Measurements from ENCODE around the gene FSTL4. TPM values are rescaled to one million over a fixed set of nuclear protein-coding genes. Genes with fewer than 3 reads are reported as not detected.

The FSTL4 gene
- total and polyA plus RNA-seq, 12 donors = 0.01 to 0.42 (median 0.38) TPM; not detected in 6

DNA sequence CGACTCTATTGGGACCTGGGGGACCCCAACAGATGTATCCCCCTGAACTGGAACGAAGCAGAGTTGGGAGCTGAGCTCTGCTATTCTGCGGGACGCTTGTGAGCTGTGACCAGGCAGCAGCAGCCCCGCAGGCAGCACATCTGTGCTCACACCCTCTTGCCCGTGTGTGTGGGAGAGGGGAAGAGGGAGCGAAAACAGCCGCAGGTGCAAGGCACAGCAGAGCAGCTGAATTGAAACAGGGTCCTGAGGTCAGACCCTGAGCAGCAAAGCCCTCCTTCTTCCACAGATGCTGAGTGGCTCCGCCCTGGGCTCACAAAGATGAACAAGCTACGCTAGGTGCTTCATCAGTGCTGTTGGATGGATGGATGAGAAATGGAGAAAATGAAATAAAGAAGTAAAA, 361.8 kb downstream of the FSTL4 start:
- Histone ChIP-seq H3K27me3 (no peaks in the 10 kb centered on the region), H3K4me1 (no peaks in the 10 kb centered on the region), H3K9me3 (no peaks in the 10 kb centered on the region), H3K27ac (no peak overlapping the region), H3K4me3 (no peak overlapping the region), H3K36me3 (no peaks in the 10 kb centered on the region)
- intact Hi-C loops (cut with DNase I) = no loop called here
- no peak for DNase-seq
- WGBS, 2 donors = 87 to 90% methylated on average over 10 of the region's 10 CpGs
- no peak for ATAC-seq
- TF ChIP-seq, protein P1, sequence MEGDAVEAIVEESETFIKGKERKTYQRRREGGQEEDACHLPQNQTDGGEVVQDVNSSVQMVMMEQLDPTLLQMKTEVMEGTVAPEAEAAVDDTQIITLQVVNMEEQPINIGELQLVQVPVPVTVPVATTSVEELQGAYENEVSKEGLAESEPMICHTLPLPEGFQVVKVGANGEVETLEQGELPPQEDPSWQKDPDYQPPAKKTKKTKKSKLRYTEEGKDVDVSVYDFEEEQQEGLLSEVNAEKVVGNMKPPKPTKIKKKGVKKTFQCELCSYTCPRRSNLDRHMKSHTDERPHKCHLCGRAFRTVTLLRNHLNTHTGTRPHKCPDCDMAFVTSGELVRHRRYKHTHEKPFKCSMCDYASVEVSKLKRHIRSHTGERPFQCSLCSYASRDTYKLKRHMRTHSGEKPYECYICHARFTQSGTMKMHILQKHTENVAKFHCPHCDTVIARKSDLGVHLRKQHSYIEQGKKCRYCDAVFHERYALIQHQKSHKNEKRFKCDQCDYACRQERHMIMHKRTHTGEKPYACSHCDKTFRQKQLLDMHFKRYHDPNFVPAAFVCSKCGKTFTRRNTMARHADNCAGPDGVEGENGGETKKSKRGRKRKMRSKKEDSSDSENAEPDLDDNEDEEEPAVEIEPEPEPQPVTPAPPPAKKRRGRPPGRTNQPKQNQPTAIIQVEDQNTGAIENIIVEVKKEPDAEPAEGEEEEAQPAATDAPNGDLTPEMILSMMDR (IDR thresholded peaks at IDR 0.05) = no peak

DNA sequence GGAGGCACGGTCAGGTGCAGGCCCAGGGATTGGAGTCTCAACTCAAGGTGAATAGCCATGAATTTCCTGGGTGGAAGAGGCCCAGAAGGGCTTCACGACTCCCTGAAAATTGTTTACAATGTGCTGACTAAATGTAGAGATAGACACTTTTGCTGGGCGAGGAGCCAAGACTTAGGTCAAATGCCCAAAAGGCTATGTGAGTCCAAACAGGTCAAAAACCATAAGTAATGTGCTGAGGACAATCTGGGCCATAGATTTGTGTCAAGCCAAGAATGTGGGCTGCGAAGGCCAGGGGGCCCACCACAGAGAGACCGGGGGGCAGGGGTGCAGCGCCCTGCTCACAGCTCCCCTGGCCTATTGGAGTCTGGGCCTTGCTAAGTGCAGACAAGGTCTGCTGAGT, 362.7 kb downstream of the FSTL4 start:
- intact Hi-C loops (cut with DNase I) = loop anchor here in 9 of 10 donors (2.0 to 10.0 kb wide), 6 partner anchors 125 to 139 kb away; no protein-coding TSS in a partner anchor

DNA sequence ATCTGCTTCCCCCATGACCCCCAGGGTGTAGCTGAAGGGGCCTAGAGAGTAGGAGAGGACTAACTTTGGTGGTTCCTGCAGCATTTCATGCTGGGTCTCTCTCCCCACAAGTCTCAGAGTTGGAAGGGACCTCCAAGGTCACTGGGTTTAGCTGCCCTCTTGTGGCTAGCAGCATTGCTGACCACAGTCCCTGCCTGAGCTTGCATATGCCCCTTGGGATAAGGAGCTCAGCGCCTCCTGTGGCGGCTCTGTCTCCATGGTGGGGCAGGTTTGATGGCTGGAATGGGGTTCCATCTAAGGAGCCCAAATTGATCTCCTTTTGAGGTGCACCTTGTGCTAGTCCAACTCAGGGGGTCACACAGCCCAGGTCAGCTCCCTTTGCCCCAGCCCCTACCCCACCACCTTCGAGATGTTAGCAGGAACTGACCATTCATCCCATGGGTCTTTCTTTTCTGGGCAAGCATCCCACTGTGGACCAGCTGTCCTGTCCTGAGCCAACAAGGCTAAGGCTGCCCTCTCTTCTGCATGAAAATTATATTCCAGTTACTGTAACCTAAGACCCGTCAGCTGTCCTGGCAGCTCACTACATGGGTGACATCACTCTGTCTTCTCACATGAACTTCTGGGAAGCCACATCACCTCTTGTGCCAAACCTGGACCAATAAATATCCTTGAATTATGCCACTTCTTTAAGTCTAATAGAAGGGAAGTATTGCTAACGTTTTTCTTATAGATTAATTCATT, 364.3 kb downstream of the FSTL4 start:
- Histone ChIP-seq H3K27me3 (no peaks in the 10 kb centered on the region), H3K9me3 (no peaks in the 10 kb centered on the region), H3K4me1 (peaks cover 0 to 7% (median 0%) of the 10 kb centered on the region in 9 donors), H3K27ac (no peak overlapping the region), H3K36me3 (no peaks in the 10 kb centered on the region), H3K4me3 (no peak overlapping the region)
- DNase-seq (peak in 1 of 2 donors; percentile 38), ATAC-seq (peak; percentile 56 to 80 (median 62))
- intact Hi-C loops (cut with DNase I) = loop anchor here in 9 of 10 donors (2.0 to 10.0 kb wide), 6 partner anchors 123 to 137 kb away; no protein-coding TSS in a partner anchor
- TF ChIP-seq, protein P1 (IDR thresholded peaks at IDR 0.05) = peak in 8 of 9 donors; percentile 10 to 65 (median 56)
- 58 to 63% methylated on average over 5 of the region's 5 CpGs for WGBS, 2 donors

More for the DNA sequence above, 362.7 kb downstream of the FSTL4 start:
- H3K27ac ChIP-seq = no peak overlapping the region
- ATAC-seq = no peak
- 77 to 85% methylated on average over 6 of the region's 6 CpGs for WGBS, 2 donors
- no peak overlapping the region for H3K4me3 ChIP-seq
- DNase-seq = no peak
- H3K27me3 ChIP-seq = no peaks in the 10 kb centered on the region
- H3K36me3 ChIP-seq = no peaks in the 10 kb centered on the region
- TF ChIP-seq, protein P1 (IDR thresholded peaks at IDR 0.05) = no peak
- no peaks in the 10 kb centered on the region for H3K9me3 ChIP-seq
- no peaks in the 10 kb centered on the region for H3K4me1 ChIP-seq

GRCh38 chr5:133247151-133247709, 365.1 kb downstream of the FSTL4 start:
- intact Hi-C loops (cut with DNase I) = loop anchor here in 7 of 10 donors (5.0 to 10.0 kb wide), 4 partner anchors 122 to 135 kb away; no protein-coding TSS in a partner anchor
- 79 to 87% methylated on average over 4 of the region's 4 CpGs for WGBS, 2 donors
- H3K4me1 ChIP-seq = peaks cover 0 to 15% (median 0%) of the 10 kb centered on the region in 9 donors
- DNase-seq (no peak), ATAC-seq (no peak)
- TF ChIP-seq, protein P1 (IDR thresholded peaks at IDR 0.05) = no peak
- H3K36me3 ChIP-seq = no peaks in the 10 kb centered on the region
- no peak overlapping the region for H3K27ac ChIP-seq
- H3K9me3 ChIP-seq = no peaks in the 10 kb centered on the region
- H3K4me3 ChIP-seq = no peak overlapping the region
- no peaks in the 10 kb centered on the region for H3K27me3 ChIP-seq

Measured in heart right ventricle (tissue), 16 donors.